ENCODE measurements around the gene SLIRP.
A peak's percentile ranks its signal among the peaks of the same experiment; 100 is the strongest.
"Not testable (repeated sequence)": the region's sequence is repeated elsewhere in the genome, so short reads cannot be mapped to it uniquely, and the experiment has no call there.

SLIRP gene

GRCh38 chr14:77746064-77746702 lies 38.3 kb downstream of the SLIRP start:
- no peak for DNase-seq (ENCODE audit: low read depth)

- not testable (repeated sequence) for DNase-seq (ENCODE audit: low read depth)
Measured at GRCh38 chr14:77747425-77747824, 39.5 kb downstream of the SLIRP start.

GRCh38 chr14:77752266-77752665 lies 44.4 kb downstream of the SLIRP start:
- no peak for DNase-seq (ENCODE audit: low read depth)

- no peak for DNase-seq (ENCODE audit: low read depth)
Measured at GRCh38 chr14:77752799-77753516, 45.1 kb downstream of the SLIRP start.

- peak; percentile 19 for DNase-seq (ENCODE audit: low read depth)
Measured at GRCh38 chr14:77760381-77761204, 52.7 kb downstream of the SLIRP start, which contains the start of gene SNW1. Gene SNW1 (minus strand): TSS chr14:77761156. CDS start chr14:77761127, 29 bp downstream.

GRCh38 chr14:77761205-77761931 lies 53.5 kb downstream of the SLIRP start:
- peak; percentile 66 for DNase-seq (ENCODE audit: low read depth)

GRCh38 chr14:77763316-77763715 lies 55.4 kb downstream of the SLIRP start:
- DNase-seq (ENCODE audit: low read depth): no peak

GRCh38 chr14:77763978-77764377 lies 56.1 kb downstream of the SLIRP start:
- no peak for DNase-seq (ENCODE audit: low read depth)

Measured in GM04503 (cell line).